HG02885 (cell line): ENCODE data around the gene ST3GAL4.
A peak's percentile ranks its signal among the peaks of the same experiment; 100 is the strongest.

Source experiments
- ATAC-seq: cut with Tn5 transposase; IDR thresholded peaks from one replicate; pipeline ENCODE4 v1.9.1; 2021; ENCODE audit warnings: mild to moderate bottlenecking; ENCODE audit not compliant: unreplicated experiment, poor library complexity

Gene ST3GAL4

GRCh38 chr11:126418887-126419286 lies 63.4 kb downstream of the ST3GAL4 start:
- ATAC-seq, result no peak

DNA sequence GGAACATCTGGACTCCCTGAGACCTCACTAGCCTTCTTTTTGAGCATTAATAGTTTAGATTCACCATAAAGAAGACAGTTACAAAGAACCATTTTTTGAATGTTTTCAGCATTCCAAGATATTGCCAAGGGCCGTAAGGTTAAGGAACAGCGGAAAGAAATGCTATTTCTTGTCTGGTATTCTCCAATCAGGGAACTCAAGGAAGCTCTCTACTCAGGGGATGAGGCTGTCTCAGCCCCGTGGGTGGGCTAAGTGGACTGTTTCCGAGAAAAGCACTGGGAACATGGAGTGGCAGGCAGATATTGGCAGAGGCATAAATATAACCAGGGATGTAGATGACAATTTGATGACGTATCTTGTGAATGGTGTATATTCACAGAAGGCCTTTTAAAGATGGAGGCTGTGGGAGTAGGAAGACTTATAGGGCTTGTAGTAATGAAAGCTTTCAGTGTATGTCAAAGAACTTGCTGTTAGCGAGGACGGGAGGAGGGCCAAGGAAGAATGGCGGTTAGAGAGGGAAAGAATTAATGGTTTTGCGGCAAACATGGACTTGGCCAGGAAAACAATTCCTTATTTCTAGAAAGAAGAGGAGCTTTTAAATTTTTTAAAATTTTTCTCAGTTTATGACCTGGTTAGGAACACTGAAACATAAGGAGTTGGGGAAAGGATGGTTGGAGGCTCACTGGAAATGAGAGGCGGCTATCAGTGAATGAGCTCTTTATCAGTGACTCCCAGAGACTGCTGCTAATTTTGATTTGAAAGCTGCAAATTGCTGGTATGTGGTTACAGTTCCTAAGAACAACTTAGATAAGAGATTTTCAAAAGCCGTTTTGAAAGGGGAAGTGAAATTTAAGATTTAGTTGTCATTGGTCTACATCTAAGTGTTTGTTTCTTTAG lies 64.6 kb downstream of the ST3GAL4 start:
- peak; percentile 69 for ATAC-seq

GRCh38 chr11:126420698-126421256 lies 65.3 kb downstream of the ST3GAL4 start:
- no peak for ATAC-seq

DNA sequence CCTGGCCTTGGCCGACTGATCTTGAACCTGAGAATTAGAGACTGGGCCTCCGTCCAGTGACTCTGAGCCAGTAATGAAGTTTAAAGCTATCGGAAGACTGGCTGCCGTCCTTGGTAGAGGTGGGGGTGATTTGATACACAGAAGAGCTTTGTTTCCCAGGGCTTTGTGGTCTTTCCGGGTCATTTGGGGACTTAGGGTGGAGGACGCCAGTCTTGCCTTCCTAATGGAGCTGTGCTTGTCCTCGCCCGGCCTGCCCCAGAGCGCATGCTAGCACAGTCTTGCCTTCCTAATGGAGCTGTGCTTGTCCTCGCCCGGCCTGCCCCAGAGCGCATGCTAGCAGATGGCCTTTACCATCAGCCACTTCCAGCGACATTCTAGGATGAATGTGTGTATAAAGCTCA lies 65.8 kb downstream of the ST3GAL4 start:
- no peak for ATAC-seq

GRCh38 chr11:126422446-126422845 lies 67.0 kb downstream of the ST3GAL4 start:
- ATAC-seq, result no peak

DNA sequence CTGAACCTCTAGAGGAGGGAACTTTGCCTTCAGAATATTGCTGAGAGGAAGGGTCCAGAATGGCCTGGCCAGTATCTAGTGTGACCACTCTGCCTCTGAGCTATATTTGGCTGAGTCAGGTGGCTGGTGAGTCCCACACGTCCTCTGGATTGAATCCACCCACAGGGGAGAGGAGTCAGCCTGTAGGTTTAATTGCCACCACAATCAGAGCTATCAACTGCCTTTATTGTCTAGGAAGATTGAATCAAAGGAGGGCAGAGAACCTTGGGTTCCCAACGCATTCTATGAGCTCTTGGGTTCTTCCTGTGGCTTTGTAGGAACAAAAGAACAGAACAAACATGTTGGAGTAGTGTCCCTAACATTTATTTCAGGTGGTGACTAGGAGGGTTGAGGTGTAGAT lies 67.7 kb downstream of the ST3GAL4 start:
- no peak for ATAC-seq

GRCh38 chr11:126423743-126424142 lies 68.3 kb downstream of the ST3GAL4 start:
- ATAC-seq, result no peak

- no peak for ATAC-seq
Measured at GRCh38 chr11:126424471-126425039, 69.1 kb downstream of the ST3GAL4 start.

- no peak for ATAC-seq
Measured at GRCh38 chr11:126426106-126426505, 70.6 kb downstream of the ST3GAL4 start.

GRCh38 chr11:126426820-126427749 lies 71.6 kb downstream of the ST3GAL4 start:
- peak; percentile 65 for ATAC-seq

GRCh38 chr11:126430581-126431335 lies 75.3 kb downstream of the ST3GAL4 start:
- no peak for ATAC-seq

DNA sequence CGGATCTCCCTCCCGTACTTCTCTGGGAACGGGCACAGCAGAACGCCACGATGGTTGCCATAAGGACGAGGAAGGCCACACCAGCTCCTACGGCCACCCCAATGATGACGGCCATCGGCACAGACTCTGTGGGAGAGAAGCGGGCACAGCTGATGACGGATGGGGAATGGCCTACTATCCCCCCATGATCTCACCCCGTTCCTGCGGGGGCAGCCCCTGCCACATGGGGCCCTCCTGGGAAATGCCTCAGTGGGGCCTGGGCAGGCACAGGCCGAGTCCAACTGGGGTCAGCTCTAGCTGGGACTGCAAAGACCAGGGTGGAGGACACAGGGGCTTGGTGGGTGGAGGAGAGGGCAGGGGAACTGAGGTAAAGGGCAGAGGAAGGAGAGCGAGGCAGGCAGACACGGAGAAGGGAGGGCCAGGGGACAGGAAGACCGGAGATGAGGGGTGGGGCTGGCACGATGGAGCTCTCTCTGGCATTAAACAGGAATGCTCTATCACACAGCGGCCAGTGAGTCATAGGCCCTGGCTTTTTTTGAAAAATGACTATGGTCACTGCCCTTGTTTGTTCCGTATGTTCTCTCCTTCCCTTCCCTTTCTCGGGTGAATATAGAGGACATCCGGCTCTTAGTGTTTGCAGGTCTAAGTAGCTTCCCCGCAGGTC lies 76.0 kb downstream of the ST3GAL4 start:
- no peak for ATAC-seq

DNA sequence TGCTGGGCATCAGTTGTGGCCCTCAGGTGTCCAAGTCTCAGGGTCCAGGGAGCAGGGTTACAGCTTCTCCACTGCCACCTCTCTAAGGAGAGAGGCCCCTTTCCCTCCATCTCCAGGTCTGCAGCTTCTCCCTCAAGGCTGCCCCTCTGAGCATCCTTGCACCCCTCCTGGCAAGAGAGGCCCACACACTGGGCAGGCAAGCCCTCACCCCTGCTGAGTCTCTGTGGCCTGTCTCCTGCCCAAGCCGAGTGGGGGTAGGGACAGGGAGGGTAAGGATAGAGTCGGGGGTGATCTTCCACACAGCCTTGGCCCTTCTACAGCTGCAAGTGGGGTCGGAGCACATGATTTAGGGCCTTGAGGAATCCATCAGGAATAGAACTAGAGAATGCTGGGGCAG lies 76.6 kb downstream of the ST3GAL4 start:
- no peak for ATAC-seq

DNA sequence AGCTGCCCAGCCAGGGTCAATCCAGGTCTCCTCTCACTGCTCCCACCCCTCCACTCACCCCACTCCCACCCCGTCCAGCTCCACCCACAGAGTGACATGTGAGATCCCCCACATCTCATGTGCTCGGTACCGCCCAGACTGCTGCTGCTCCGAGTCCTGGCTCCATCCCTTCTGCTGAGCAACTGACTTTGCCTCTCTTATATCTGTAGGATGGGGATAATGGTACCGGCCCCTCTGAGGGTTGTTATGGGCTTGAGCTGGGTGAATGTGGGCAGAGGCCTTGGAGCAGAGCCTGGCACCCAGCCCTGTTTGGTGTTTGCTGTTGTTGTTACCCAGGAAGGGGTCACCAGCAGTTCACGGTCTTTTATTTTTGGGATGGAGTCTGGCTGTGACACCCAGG lies 77.0 kb downstream of the ST3GAL4 start:
- ATAC-seq, result no peak

DNA sequence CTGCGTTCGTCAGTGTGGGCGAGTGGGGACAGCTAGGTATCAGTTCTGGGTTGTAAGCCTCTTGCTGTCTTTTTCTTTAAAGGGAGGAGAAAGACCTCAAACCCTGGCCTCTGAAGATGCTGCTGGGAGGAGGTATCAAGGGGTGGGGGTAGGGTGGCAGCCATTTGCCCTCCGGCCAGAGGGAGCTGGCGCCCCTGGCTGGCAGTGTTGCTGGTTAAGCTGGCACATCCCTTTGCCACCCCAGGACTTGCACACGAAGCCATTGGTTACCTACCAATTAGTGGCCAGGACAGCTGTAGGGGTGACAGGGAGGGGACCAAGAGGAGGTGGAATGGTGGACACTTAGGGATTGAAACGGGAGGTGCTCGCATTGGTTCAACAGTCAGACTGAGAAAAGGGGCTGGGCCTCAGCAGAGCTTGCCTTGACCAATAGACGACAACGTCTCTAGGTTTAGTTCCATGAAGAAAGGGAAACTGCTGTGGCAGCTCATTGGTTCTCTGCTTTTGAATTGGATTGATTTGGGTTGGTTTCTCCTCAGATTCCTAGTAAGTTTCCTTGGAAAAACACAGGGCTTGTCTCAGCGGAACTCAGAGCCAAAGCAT lies 77.9 kb downstream of the ST3GAL4 start:
- peak; percentile 53 for ATAC-seq

- ATAC-seq, result no peak
Measured at GRCh38 chr11:126433989-126434949, 78.8 kb downstream of the ST3GAL4 start.

- ATAC-seq, result no peak
Measured at GRCh38 chr11:126434950-126435335, 79.5 kb downstream of the ST3GAL4 start.
